ENCODE results near the gene WBP1L.

Gene WBP1L

DNA sequence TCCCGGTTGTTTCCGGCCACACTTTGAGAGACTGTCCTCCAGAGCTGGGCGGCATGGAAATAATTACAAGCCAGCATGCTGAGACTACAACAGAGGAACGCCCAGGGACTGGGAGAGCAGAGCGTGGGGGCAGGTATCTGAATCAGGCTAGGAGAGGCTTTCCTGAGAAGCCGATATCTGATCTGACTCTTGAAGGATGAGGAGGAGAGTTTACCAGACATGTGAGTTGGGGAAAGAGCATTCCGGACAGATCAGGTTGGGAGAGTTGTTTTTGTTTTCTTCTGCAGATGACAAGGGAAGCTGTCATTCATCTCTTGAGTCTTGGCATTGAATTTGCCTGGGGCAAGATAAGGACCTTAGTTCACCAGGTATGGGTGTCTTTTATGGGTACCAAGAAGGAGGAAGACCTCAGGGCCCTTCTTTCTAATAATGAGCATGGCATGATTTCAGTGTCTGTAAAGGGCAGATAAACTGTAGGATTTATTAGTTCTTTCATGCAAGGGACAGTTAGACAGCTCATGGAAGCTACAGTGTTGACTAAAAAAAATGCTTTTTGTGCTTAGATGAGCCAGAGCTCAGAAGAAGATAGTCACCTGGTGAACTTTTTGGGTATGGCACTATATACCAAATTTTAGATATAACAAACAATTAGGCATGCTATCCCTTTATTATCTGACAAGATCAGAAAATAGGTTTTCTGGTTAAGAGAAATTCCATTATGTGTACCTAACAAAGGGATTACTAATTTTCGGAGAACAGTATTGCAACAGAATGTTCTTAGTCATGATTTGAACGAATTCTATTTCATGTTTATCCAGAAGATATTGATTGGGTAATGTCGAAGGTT, 36.2 kb downstream of the WBP1L start:
- DNase-seq (ENCODE audit: low read depth): no peak

DNA sequence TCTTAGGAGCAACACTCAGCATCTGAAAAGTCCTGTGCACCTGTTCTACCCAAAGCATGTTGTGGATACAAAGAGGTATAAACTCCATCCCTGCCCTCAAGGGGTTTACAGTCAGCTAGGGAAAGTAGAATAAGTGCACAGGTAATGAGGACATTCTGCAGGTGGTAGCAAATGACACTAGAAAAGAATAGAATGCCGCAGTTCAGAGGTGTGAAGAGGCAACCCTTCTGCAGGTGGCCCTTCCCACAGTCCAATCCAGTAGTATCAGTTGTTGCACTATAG, 36.7 kb downstream of the WBP1L start:
- no peak for DNase-seq (ENCODE audit: low read depth)

DNA sequence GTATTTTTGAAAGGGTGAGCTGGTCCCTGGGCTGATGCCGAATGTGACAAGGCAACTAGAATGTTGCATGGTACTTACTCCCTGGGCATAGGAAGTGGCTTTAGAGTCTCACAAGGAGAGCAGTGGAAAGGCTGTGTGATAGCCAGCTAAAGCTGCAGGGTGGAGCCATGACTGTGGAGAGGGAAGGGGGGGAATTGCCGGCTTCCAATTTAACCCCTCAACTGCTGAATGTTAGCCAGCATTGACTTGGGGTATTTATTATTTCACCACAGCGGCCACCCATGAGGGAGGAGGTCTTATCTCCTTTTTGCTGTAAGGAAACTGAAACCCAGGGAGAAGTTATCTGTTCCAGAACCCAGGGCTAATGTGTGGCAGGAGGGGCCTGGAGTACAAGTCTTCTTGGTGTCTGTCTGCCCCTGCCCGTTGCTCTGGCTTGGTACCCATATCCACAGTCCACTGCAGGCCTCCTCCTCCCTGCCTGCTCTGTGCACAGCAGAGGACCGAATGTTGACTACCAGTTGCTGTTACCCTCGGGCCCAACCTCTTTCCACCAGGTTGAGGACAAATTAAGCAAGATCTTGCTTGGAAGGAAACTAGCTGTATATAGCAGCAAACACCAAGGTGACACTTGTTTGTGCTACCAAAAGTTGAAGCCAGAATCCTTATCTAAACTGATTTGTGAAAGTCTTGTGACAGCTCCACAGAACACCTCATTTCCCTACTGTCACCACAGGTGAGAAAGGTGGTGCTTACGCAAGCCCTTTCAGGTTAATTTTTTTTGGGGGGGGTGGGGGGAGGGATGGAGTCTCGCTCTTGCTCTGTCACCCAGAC, 37.6 kb downstream of the WBP1L start:
- DNase-seq (ENCODE audit: low read depth): no peak

DNA sequence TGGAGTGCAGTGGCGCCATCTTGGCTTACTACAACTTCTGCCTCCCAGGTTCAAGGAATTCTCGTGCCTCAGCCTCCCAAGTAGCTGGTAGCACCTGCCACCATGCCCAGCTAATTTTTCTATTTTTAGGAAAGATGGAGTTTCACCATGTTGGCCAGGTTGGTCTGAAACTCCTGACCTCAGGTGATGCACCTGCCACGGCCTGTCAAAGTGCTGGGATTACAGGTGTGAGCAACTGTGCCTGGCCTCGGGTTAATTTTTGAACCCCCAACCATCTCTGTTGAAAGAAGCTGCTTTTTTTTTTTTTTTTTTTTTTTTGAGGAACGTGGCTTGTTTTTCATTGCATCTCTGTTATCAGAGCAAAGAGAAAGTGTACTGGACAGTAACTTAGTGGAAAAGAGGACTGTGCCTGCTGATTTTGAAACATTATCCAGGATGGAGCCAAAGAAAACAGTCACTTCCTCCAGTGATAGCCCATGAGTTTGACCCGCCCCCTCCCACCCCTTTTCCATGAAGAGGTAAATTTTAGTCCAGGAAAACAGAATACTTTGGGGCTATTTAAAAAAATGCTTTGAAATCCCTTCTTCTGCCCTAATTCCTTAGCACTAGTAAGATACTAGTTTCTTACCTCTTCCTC, 38.3 kb downstream of the WBP1L start:
- no peak for DNase-seq (ENCODE audit: low read depth)

DNA sequence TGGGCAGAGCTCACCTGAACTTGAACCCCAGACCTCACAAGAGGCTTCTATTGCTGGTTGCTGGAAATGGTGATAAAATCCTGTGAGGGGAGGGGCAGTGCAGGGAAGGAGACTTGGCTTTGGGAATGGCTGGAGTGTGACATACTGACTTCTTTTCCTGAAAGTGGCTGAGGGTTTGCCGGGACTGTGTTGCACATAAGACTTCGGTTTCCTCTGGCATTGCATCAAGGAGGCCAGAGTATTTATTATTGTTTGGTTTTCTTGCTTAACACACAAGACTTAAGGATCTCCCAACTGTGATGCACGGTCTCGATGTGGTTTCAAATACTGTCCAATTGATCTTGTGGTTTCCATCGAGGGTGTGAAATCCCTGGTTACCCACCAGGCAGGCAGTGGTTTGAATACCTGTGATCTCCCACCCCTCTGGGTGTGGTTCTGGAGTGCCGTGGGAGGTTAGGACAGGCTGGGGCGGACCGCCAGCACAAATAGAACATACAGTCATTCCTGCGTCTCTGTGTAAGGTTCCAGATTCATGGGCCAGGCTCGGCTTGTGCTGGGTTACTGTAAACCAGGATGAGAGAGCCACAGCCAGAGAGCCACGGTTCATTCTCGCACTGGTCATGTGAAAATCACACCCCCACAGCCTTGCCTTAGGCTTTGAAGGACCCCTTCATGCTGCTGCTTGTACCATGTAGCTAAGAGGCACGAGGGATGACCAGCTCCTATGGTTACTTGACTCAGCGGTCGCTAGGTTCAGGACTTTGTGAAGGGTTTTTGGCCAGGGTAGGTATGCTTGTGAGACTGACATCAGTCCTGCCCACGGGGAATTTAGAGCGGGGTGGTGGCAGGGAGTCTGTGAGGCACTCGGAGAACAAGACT, 39.2 kb downstream of the WBP1L start:
- no peak for DNase-seq (ENCODE audit: low read depth)

DNA sequence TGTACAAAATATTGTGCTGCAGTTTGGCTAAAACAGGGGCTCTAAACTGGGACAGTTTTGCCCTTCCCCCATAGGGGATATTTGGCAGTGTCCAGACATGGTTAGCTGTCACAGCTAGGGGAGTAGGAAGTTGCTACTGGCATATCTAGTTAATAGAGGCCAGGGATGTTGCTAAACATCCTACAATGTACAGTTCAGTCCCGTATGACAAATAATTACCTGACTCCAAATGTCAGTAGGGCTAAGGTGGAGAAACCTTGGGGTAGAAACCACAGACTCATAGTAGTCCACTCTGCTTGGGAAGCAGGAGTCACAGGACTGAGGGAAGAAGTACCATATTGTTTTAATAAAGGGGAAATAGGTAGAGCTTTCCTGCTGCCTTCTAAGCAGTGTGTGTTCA, 39.8 kb downstream of the WBP1L start:
- DNase-seq (ENCODE audit: low read depth): no peak

DNA sequence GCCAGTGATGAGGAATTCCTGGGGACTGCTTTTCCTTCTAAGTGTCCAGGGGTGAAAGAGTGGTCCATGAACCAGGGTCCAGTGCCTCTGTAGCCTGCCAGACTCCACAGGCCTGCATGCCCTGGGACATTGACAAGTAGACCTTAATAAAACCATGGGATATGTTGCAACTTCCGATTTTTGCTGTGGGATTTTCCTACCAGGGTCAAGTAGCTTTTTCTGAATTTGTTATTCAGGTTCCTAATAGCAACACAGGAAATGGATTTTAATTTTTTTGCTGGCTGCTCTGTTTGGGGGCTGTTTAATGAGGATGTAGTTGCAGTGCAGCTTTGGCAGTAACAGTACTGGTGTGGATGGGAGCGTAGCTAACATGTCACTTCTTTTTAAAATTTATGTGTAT, 42.1 kb downstream of the WBP1L start:
- DNase-seq (ENCODE audit: low read depth): no peak

DNA sequence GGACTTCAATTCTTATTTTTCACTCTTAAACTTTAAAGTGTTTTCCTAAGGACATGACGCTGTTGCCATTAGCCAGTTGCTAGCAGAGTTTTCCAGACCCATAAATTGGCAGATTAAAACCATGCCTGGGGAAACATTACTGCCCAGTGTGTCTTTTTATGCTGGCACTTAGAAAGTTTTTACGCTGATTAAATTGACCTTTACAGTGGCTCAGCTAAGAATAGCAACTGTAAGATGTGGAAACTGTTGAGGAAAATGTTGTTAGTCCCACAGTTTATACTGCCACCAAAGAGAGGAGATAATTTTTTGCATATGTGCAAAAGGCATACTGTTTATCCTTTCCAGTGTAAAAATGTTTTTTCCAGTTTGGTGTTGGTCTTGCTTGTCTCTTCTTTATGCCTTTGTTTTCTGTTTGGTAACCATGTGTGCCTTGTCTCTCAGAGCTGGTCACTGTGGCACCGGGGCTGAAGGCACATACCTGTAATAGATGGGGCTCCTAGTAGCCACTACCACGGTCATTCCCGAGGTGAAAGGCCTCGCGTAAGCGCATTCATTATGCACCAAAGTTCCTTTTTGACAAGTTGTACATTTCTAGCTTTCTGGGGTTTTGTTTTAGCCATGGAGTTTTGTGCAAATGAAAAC, 48.1 kb downstream of the WBP1L start:
- no peak for DNase-seq (ENCODE audit: low read depth)

DNA sequence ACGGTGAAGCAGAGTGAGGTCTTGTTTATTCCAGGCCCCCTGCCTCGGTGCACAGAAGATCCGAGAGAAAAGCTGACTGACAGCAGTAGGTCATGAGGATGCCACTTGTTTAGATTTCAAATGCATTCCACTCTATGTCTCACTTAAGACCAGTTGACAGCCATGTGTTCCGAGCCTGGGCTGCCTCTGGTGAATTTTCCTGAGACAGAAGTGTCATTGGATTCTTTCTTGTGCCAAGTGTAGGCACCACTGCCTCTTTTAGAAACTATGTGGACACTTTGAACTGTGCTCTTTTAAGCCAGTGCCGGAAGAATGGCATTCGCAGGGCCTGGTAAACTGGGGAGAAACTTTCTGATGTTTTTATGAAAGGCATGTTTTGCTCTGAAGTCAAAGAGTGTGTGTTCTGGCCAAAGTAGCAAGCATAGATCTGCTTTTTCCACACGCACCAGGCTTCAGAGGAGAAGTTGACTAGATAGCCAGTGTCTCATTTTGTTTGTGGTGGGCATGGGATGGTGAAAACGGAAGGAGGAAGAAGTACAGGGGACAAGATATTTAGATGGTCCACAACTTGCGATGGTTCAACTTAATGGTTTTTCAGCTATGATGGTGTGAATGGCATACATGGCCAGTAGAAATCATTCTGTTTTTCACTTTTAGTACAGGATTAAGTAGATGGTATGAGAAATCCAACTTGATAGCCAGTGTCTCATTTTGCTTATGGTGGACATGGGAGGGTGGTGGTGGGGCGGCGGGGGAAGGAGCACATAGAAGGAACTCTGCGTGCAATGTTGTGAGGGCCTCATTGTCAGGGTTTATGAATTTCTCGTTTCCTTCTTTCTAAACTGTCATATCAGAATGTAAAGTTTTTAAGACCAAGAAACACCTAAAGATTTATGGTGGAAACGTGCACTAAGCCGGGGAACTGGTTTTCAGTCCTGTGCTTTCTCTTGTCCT, 52.0 kb downstream of the WBP1L start:
- DNase-seq (ENCODE audit: low read depth): no peak

DNA sequence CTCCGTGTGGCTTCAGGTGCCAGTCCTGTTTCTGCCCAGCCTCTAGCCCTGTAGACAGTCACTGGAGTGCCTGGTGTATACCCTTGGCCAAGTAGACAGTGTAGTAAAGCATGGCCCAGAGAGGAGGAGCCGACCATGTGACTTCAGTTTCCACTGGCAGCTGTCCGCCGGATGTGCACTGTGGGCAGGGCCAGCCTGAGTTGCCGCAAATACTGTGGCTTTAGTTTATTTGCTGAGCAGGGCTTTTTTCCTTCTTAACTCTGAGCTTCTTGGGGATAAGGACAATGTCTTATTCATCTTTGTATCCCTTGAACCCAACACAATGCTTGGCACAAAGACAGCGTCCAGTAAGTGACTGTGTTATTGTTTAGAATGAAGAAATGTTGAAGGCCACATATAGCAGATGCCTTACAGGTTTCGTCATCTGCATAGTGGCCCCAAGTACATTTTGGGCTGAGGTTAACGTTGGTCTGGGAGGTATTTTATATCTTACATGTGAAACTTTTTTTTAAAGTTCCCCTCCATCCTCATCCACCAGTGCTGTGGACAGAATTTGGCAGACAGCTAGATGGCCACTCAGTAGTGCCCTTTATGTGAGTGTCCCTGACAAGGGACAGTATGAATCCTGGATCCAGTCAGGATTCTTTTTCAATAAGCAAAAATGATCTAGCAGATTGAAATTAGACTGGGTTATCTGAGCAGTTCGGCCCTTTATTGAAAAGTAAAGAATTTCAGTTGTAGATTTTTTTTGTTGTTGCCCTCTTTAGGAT, 52.8 kb downstream of the WBP1L start:
- DNase-seq (ENCODE audit: low read depth): peak; percentile 9

DNA sequence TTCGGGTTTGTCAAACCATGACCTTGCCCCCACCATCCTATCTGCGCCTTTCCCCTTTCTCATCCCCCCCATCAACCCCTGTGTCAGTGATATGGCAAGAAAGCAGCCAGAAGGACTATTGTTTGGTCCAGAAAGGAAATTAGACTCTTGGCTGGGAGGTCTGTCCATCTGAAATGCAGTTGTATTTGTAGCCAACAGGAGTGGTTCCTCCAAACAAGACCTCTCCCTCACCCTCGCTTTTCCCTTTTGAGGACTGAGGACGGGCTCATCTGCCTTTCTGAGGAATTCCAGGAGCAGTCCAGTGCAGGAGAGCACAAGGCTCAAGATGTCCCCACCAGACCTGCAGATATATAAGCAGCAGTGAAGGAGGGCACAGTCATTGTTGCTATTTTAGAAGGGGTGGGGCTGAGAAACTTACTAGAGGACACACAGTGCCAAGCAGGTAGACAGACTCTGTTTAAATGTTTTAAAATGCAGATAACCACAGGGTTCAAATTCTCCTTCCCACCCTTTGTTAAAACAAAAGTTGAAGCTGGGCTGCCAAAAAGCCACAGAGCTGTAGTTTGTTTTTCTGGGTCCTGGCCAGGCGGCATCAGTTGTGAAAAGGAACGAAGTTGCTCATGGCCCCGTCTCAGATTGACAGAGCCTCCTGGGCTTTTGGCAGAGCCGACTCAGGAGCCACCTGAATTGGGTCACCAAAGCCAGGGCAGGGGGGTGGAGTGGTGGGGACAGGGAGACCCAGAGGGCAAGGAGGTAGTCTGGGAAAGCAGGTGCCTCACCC, 56.1 kb downstream of the WBP1L start:
- no peak for DNase-seq (ENCODE audit: low read depth)

DNA sequence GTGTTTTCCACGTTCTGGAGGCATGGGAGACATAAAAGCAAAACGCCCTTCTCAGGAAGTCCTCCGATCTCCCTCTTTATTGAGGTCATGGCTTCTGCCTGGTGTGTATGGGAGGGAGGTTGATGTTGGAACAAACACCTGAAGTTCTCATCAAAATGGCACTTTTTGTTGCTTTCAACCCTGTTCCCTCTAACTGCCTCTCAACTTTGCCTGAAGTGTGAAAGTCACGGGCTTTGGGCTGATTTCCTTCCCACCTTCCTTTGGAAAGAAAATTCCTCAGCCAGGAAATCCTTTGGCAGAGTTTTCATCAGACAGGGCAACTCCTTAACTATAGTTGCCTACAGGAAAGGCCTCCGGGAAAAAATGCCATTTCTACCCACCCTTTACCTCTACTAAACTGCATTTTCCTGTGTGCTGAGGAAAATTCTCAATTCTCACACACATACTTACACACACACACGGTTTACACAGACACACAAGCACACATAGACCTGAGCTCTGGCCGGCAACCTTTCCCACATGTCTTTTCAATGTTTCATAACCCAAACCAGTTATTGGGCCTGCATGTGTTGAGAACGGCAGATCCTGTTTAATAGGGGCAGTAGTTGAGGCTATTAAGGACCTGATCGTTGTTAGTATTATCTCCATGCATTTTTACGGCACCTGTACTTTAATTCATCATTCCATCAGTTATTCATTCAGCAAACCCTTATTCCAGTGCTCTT, 57.0 kb downstream of the WBP1L start:
- no peak for DNase-seq (ENCODE audit: low read depth)

DNA sequence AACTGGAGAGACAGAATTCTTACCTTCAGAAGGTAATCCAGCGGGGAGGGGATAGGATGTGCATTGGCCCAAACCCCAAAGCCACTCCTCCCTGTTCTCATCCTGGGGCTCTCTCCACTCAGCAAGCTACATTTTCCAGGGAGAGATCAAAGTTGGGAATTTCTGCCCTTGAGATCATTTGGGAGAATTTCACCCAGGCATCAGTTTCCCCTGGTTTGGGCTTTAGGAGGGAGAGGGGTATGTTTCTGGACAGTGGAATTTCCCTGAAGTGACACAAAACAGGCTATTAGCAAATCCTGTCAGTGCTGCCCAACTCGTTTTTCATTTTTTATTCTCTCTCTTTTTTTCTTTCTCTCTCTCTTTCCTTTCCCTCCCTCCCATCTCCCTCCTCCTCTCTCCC, 57.7 kb downstream of the WBP1L start:
- no peak for DNase-seq (ENCODE audit: low read depth)

DNA sequence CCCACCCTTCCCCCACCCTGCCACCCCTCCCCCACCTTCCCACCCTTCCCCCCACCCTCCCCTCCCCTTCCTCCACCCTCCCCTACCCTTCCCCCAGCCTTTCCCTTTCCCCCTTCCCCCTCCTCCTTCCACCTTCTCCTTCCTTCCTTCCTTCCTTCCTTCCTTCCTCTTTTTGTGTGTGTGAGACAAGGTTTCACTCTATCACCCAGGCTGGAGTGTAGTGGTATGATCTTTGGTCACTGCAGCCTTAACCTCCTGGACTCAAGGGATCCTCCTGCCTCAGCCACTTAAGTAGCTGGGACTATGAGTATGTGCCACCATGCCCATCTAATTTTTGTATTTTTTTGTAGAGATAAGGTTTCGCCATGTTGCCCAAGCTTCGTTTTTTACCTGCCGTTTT, 58.2 kb downstream of the WBP1L start:
- DNase-seq (ENCODE audit: low read depth): no peak

DNA sequence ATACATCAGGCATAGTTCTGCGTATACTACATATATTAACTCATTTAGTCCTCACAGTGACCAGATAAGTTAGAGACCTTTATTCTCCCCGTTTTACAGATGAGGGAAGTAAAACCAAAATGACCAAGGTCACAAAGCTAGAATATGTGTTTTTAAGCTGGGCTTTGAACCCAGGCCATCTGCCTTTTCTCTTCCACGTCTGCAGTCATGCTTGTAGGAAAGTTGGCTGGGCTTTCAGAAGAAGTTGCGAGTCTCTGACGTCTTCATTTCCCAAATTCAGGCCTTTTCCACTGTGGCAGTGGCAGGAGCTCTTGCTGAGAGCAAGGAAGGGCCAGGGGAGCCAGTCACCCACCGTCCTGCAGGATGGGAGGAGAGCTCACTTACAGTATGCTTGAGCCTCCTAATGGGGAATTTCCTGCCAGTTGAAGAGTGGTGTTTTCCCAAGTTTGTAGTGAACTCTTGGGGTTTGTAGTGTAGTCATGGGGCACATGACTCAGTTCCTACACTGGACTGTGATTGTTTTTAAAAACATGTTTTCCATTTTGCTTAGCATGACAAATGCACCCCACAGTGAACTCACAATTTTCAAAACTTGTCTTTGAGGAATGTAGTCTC, 59.3 kb downstream of the WBP1L start:
- DNase-seq (ENCODE audit: low read depth): no peak

DNA sequence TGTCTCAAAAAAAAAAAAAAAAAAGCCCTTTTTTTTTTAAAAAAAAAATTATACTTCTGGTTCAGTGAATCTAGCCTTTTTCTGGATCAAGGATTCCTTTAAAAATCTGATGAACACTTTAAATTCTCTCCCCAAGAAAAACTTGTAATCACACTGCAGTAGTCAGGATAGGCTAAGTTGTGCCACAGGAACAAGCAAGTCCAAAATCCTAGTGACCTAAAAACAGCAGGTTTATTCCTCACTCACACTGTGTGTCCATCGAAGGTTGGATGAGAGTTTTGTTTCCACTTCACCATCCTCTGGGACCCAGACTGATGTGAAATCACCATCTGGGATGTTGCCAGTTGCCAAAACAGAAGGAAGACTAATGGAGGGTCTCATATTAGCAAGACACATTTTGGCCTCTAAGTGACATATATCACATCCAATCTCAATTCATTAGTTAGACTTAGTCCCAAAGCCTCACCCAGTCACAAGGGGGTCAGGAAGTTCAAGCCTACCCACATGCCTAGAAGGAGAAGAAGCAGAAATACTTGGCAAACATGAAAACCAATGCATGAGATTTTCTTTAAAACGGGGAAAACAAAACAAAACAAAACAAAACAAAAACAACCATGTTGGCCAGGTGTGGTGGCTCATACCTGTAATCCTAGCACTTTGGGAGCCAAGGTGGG, 60.8 kb downstream of the WBP1L start:
- no peak for DNase-seq (ENCODE audit: low read depth)

DNA sequence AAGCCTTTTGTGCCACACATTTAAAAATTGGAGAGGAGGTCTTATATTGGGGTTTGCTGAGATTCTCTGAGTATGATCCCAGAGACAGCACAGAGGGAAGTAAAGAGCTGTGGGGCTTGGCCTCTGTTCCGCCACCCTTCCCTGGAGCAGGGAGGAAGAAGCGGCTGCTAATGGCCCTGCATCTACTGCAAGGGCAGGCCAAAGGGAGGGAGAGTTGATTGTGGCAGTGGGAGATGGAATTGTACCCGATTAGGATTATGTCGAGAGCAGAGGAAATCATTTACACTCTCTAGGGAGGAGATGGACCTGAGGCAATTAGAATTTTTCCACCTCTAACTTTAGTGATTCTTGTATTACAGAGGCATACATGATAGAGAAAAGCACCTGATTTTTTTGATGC, 64.6 kb downstream of the WBP1L start:
- DNase-seq (ENCODE audit: low read depth): no peak

All from T follicular helper cell (primary cell).